Activated CD4-positive, alpha-beta T cell treated with anti-CD3 and anti-CD28 coated beads for 36 hours (primary cell): ENCODE data around the gene ADGRA3. TPM values are rescaled to one million over a fixed set of nuclear protein-coding genes. Genes with fewer than 3 reads are reported as not detected.
"Not testable (repeated sequence)": the region's sequence is repeated elsewhere in the genome, so short reads cannot be mapped to it uniquely, and the experiment has no call there.

Experiments
- ATAC-seq: fragments of 200-7000 bp; cut with Tn5 transposase; one replicate; pipeline ENCODE4 v1.10.0; 2021; ENCODE audit warnings: mild to moderate bottlenecking, moderate library complexity
- CTCF ChIA-PET: fragments of 350-600 bp; sonication (Branson Sonifier 250); formaldehyde crosslinking; loops from one replicate; lab custom pipeline; 2021; ENCODE audit warnings: antibody characterized with exemption; lab: Charles Lee
- POLR2A ChIA-PET: fragments of 350-600 bp; sonication (Branson Sonifier 250); formaldehyde crosslinking; loops from one replicate; lab custom pipeline; 2021; ENCODE audit warnings: antibody characterized with exemption, inconsistent platforms; lab: Charles Lee
- DNase-seq: peaks from one replicate; pipeline ENCODE4 v3.0.0-alpha.2; 2020
- H3K27ac Mint-ChIP-seq: one replicate; pipeline ENCODE4 v1.8.0; 2021; ENCODE audit warnings: mixed read lengths
- H3K27me3 Mint-ChIP-seq: one replicate; pipeline ENCODE4 v1.8.0; 2021; ENCODE audit warnings: mixed read lengths
- H3K36me3 Mint-ChIP-seq: one replicate; pipeline ENCODE4 v1.8.0; 2021; ENCODE audit warnings: low read depth, mixed read lengths
- H3K4me1 Mint-ChIP-seq: one replicate; pipeline ENCODE4 v1.8.0; 2021; ENCODE audit warnings: mixed read lengths
- H3K4me3 Mint-ChIP-seq: one replicate; pipeline ENCODE4 v1.8.0; 2021; ENCODE audit warnings: mild to moderate bottlenecking, moderate library complexity, mixed read lengths
- H3K9me3 Mint-ChIP-seq: one replicate; pipeline ENCODE4 v1.8.0; 2021; ENCODE audit warnings: low read depth, mixed read lengths
- intact Hi-C, 2 experiments: fragments of 100-400 bp; cut with DNase I in 1 of 2; cut with micrococcal nuclease in 1 of 2; formaldehyde crosslinking; loops; one replicate each; pipeline versions ENCODE4 v1.14.2 to v1.15.1; 2022 to 2024; cut with DNase I, micrococcal nuclease
- total RNA-seq, 2 experiments: library from RNA; stranded (reverse); gene quantifications; one replicate each; pipeline ENCODE4 v1.2.3, GENCODE V29; 2021

ADGRA3 gene
- total RNA-seq, 2 experiments from 2014 or later: 10.8 to 15.2 TPM

GRCh38 chr4:22477136-22477812 lies 38.6 kb downstream of the ADGRA3 start:
- peaks cover 8% of the 10 kb centered on the region for H3K4me1 Mint-ChIP-seq

GRCh38 chr4:22476011-22476410 lies 39.9 kb downstream of the ADGRA3 start:
- H3K36me3 Mint-ChIP-seq: peaks cover 7% of the 10 kb centered on the region

More at GRCh38 chr4:22477136-22477812, 38.6 kb downstream of the ADGRA3 start:
- Mint-ChIP-seq H3K36me3 (peaks cover 7% of the 10 kb centered on the region), H3K9me3 (no peaks in the 10 kb centered on the region), H3K4me3 (no peak overlapping the region), H3K27ac (no peak overlapping the region), H3K27me3 (no peaks in the 10 kb centered on the region)
- CTCF ChIA-PET: interaction anchor here (0.6 kb wide), 1 partner anchor 16 kb away, joined by 4 read pairs; no protein-coding TSS in a partner anchor
- no peak for DNase-seq
- POLR2A ChIA-PET: no interaction called here
- no peak for ATAC-seq
- intact Hi-C loops: no loop called here

GRCh38 chr4:22475311-22475646 lies 40.6 kb downstream of the ADGRA3 start:
- POLR2A ChIA-PET: not testable (repeated sequence)
- peaks cover 10% of the 10 kb centered on the region for H3K36me3 Mint-ChIP-seq
- CTCF ChIA-PET: interaction anchor here (1.4 kb wide), 1 partner anchor 14 kb away, joined by 3 read pairs; no protein-coding TSS in a partner anchor

More at GRCh38 chr4:22476011-22476410, 39.9 kb downstream of the ADGRA3 start:
- CTCF ChIA-PET: no interaction called here
- no peak overlapping the region for H3K27ac Mint-ChIP-seq
- ATAC-seq (no peak), DNase-seq (no peak)
- H3K4me1 Mint-ChIP-seq: peaks cover 6% of the 10 kb centered on the region
- H3K27me3 Mint-ChIP-seq: no peaks in the 10 kb centered on the region
- no peaks in the 10 kb centered on the region for H3K9me3 Mint-ChIP-seq
- intact Hi-C loops: no loop called here
- POLR2A ChIA-PET: no interaction called here
- no peak overlapping the region for H3K4me3 Mint-ChIP-seq

GRCh38 chr4:22474636-22475310 lies 41.1 kb downstream of the ADGRA3 start:
- DNase-seq: no peak
- CTCF ChIA-PET: interaction anchor here (1.4 kb wide), 1 partner anchor 13 kb away, joined by 3 read pairs; no protein-coding TSS in a partner anchor
- Mint-ChIP-seq H3K36me3 (peaks cover 9% of the 10 kb centered on the region), H3K27me3 (no peaks in the 10 kb centered on the region), H3K4me3 (no peak overlapping the region), H3K9me3 (no peaks in the 10 kb centered on the region), H3K27ac (no peak overlapping the region), H3K4me1 (peaks cover 4% of the 10 kb centered on the region)
- ATAC-seq: no peak
- POLR2A ChIA-PET: no interaction called here
- intact Hi-C loops: no loop called here

More at GRCh38 chr4:22475311-22475646, 40.6 kb downstream of the ADGRA3 start:
- H3K4me3 Mint-ChIP-seq, H3K27me3 Mint-ChIP-seq, H3K27ac Mint-ChIP-seq, DNase-seq, ATAC-seq, H3K4me1 Mint-ChIP-seq, intact Hi-C loops, H3K9me3 Mint-ChIP-seq: not testable (repeated sequence)

GRCh38 chr4:22473268-22473667 lies 42.6 kb downstream of the ADGRA3 start:
- Mint-ChIP-seq H3K4me3 (no peak overlapping the region), H3K36me3 (peaks cover 9% of the 10 kb centered on the region), H3K4me1 (no peaks in the 10 kb centered on the region), H3K27me3 (no peaks in the 10 kb centered on the region), H3K9me3 (no peaks in the 10 kb centered on the region), H3K27ac (no peak overlapping the region)
- intact Hi-C loops: no loop called here
- CTCF ChIA-PET: interaction anchor here (0.6 kb wide), 1 partner anchor 193 kb away, joined by 3 read pairs; no protein-coding TSS in a partner anchor
- ATAC-seq (no peak), DNase-seq (no peak)
- POLR2A ChIA-PET: no interaction called here

- POLR2A ChIA-PET: no interaction called here
- CTCF ChIA-PET: interaction anchor here (1.0 kb wide), 1 partner anchor 19 kb away, joined by 3 read pairs; no protein-coding TSS in a partner anchor
- peaks cover 9% of the 10 kb centered on the region for H3K36me3 Mint-ChIP-seq
- H3K4me1 Mint-ChIP-seq: no peaks in the 10 kb centered on the region
- no peak for ATAC-seq
- DNase-seq: no peak
- no peaks in the 10 kb centered on the region for H3K9me3 Mint-ChIP-seq
- H3K4me3 Mint-ChIP-seq: no peak overlapping the region
- H3K27me3 Mint-ChIP-seq: no peaks in the 10 kb centered on the region
- intact Hi-C loops: no loop called here
- H3K27ac Mint-ChIP-seq: no peak overlapping the region
Measured at GRCh38 chr4:22471999-22472461, 43.8 kb downstream of the ADGRA3 start.

GRCh38 chr4:22471419-22471818 lies 44.4 kb downstream of the ADGRA3 start:
- Mint-ChIP-seq H3K4me3 (no peak overlapping the region), H3K9me3 (no peaks in the 10 kb centered on the region)
- CTCF ChIA-PET: interaction anchor here (1.0 kb wide), 1 partner anchor 19 kb away, joined by 3 read pairs; no protein-coding TSS in a partner anchor

GRCh38 chr4:22466581-22466980 lies 49.3 kb downstream of the ADGRA3 start:
- ATAC-seq: no peak
- no peak overlapping the region for H3K27ac Mint-ChIP-seq

More at GRCh38 chr4:22471419-22471818, 44.4 kb downstream of the ADGRA3 start:
- H3K36me3 Mint-ChIP-seq: peaks cover 9% of the 10 kb centered on the region
- no peaks in the 10 kb centered on the region for H3K27me3 Mint-ChIP-seq
- POLR2A ChIA-PET: no interaction called here
- H3K4me1 Mint-ChIP-seq: no peaks in the 10 kb centered on the region
- intact Hi-C loops: no loop called here
- DNase-seq (no peak), ATAC-seq (no peak)
- no peak overlapping the region for H3K27ac Mint-ChIP-seq

GRCh38 chr4:22465996-22466395 lies 49.9 kb downstream of the ADGRA3 start:
- no peak overlapping the region for H3K27ac Mint-ChIP-seq
- ChIA-PET POLR2A (no interaction called here), CTCF (interaction anchor here (1.0 kb wide), 1 partner anchor 25 kb away, joined by 3 read pairs; no protein-coding TSS in a partner anchor)
- no peak for DNase-seq
- peaks cover 11% of the 10 kb centered on the region for H3K4me1 Mint-ChIP-seq
- no peak overlapping the region for H3K4me3 Mint-ChIP-seq
- H3K36me3 Mint-ChIP-seq: peaks cover 11% of the 10 kb centered on the region
- no peaks in the 10 kb centered on the region for H3K27me3 Mint-ChIP-seq
- H3K9me3 Mint-ChIP-seq: no peaks in the 10 kb centered on the region
- no peak for ATAC-seq
- intact Hi-C loops: no loop called here

More at GRCh38 chr4:22466581-22466980, 49.3 kb downstream of the ADGRA3 start:
- H3K4me1 Mint-ChIP-seq: peaks cover 11% of the 10 kb centered on the region
- no peak overlapping the region for H3K4me3 Mint-ChIP-seq
- POLR2A ChIA-PET: no interaction called here
- no peaks in the 10 kb centered on the region for H3K27me3 Mint-ChIP-seq
- no peak for DNase-seq
- CTCF ChIA-PET: no interaction called here
- intact Hi-C loops: no loop called here
- peaks cover 11% of the 10 kb centered on the region for H3K36me3 Mint-ChIP-seq
- H3K9me3 Mint-ChIP-seq: no peaks in the 10 kb centered on the region

- Mint-ChIP-seq H3K36me3 (peaks cover 9% of the 10 kb centered on the region), H3K9me3 (no peaks in the 10 kb centered on the region), H3K4me1 (peaks cover 11% of the 10 kb centered on the region), H3K4me3 (no peak overlapping the region), H3K27ac (no peak overlapping the region), H3K27me3 (no peaks in the 10 kb centered on the region)
- CTCF ChIA-PET: interaction anchor here (1.0 kb wide), 1 partner anchor 24 kb away, joined by 3 read pairs; no protein-coding TSS in a partner anchor
- no peak for ATAC-seq
- POLR2A ChIA-PET: no interaction called here
- intact Hi-C loops: no loop called here
- DNase-seq: no peak
Measured at GRCh38 chr4:22465349-22465748, 50.5 kb downstream of the ADGRA3 start.

- intact Hi-C loops: loop anchor here in 1 of 2 experiments (1.0 kb wide), 1 partner anchor 52 kb away; no protein-coding TSS in a partner anchor
- DNase-seq (peak; percentile 64), ATAC-seq (peak; percentile 49)
- no peaks in the 10 kb centered on the region for H3K27me3 Mint-ChIP-seq
- H3K4me1 Mint-ChIP-seq: peaks cover 11% of the 10 kb centered on the region
- H3K4me3 Mint-ChIP-seq: no peak overlapping the region
- H3K9me3 Mint-ChIP-seq: no peaks in the 10 kb centered on the region
- ChIA-PET CTCF (interaction anchor here (2.7 kb wide), 1 partner anchor 53 kb away, joined by 6 read pairs; no protein-coding TSS in a partner anchor), POLR2A (no interaction called here)
- peaks cover 4% of the 10 kb centered on the region for H3K36me3 Mint-ChIP-seq
- H3K27ac Mint-ChIP-seq: peak overlapping the region; percentile 32
Measured at GRCh38 chr4:22463179-22463578, 52.7 kb downstream of the ADGRA3 start.
